GM19452 (cell line): ENCODE measurements around the gene GALNTL6.
"Not testable (repeated sequence)": the region's sequence is repeated elsewhere in the genome, so short reads cannot be mapped to it uniquely, and the experiment has no call there.

Experiments
- ATAC-seq: cut with Tn5 transposase; IDR thresholded peaks from one replicate; pipeline ENCODE4 v1.9.1; 2021; ENCODE audit not compliant: unreplicated experiment

The GALNTL6 gene

GRCh38 chr4:173001571-173001970, 1188.4 kb downstream of the GALNTL6 start:
- ATAC-seq: no peak

- no peak for ATAC-seq
Observed at GRCh38 chr4:173002830-173003561, 1189.8 kb downstream of the GALNTL6 start.

DNA sequence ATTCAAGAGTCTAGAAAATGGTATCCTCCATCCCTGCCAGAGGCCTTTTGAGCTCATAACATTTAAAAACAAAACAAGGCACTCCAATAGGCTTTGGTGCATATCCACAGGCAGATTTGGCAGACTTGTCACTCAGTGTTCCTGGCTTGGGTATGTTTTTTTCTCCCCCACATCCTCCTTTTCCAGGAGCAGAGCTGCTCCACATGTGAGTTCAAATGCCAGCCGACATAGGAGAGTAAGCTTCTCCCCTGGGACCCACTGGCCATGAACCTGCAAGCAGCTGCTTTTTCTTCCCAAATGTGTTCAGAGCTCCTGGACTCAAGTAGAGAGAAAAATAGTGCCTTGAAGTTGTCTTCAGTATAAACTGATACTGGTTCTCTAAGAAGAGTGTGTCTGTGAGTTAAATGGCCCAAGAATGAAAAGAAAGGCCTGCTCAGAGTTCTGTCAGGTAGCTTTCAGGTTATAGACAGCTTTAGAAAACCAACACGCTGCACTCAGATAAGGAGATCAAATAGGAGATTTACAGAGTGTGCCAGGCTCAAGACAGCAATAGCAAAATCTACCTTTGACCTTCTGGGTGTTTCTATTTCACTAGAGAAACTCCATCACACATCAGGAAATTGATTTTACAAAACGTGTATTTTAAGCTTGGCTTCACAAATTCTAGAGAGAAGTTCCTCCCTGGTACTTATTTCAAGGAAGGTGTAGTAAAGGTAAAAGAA, 1192.9 kb downstream of the GALNTL6 start:
- ATAC-seq: no peak

DNA sequence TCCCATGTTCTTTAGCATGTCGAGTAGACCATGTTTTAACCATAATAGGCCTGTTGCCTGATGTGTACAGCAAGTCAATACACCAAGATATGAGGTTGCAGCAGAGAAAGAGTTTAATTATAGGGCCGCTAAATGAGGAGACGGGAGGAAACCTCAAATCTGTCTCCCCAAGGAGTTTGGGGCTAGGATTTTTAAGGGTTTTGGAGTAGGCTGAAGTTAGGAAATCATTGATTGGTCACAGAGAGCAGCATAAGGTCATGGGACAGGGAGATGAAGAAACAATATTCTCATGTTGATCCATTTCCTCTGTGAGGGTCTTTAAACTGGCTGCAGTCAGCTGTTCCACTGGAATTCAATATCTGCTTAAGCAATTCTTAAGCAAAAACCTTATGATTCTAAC, 1195.2 kb downstream of the GALNTL6 start:
- ATAC-seq: no peak

- no peak for ATAC-seq
Observed at GRCh38 chr4:173009129-173009823, 1196.1 kb downstream of the GALNTL6 start.

DNA sequence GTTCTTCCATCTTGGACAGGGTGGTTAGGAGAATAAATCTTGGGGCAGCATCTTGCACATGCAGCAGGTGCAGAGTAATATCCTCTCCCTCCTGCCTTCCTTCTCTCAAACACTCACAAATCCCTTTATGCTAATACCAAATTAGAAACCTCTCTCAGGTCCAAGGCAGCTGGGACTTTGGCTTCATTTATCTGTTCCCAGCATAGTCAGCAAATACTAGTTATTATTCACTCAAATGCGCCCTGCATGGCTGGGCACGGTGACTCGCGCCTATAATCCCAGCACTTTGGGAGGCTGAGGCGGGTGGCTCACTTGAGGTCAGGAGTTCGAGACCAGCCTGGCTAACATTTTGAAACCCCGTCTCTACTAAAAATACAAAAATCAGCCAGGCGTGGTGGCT, 1199.4 kb downstream of the GALNTL6 start:
- ATAC-seq: no peak

DNA sequence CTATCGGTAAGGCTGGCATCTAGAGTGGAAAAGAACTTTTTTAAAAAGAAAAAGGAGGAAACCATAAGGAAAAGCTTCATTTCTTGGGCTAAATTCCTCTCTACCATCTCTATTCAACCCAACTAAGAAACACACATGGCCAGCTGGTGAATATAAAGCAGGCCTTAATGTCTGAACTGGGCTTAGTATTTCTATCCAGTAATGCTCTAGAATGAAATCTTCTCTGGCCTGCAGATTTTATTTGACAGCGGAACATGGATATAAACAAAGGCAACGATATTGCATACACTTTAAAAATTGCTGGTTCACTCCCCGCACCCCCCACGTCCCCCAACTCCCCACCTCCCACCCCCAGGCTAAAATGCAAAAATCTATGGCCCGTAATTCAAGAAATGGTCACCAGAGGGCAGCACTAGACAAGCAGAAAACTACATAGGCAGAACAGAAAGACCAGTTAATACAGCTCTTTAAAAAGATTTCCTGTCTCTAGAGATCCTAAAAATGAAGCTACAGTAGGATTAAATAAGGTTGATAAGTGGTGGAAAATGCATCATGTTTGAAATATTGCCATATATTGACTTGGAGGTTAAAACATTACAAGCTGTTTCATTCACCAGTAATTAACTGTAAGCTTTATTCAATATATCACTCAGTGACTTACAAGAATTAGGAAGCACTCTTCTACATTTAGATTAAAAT, 1200.2 kb downstream of the GALNTL6 start:
- no peak for ATAC-seq

DNA sequence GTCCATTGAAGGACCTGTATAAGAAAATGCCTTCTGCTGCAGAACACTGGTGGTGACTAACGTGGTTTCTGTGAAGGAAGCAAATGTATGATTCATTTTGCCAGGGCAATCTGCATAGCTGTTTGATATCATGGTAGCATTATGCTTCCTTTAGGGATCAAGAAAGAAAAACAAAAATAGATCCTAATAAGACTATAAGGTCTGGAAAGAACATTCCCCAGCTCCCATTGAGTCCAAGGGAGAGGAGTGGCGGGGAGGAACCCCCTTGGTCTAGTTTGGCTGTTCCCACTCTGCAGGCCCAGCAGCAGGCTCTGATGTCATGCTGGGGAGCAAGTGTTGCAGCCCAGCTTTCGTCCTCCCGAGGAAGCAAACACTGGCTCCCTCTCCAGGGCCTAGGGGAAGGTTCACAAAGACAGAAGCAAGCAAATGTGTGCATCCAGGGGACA, 1200.9 kb downstream of the GALNTL6 start:
- ATAC-seq: no peak

DNA sequence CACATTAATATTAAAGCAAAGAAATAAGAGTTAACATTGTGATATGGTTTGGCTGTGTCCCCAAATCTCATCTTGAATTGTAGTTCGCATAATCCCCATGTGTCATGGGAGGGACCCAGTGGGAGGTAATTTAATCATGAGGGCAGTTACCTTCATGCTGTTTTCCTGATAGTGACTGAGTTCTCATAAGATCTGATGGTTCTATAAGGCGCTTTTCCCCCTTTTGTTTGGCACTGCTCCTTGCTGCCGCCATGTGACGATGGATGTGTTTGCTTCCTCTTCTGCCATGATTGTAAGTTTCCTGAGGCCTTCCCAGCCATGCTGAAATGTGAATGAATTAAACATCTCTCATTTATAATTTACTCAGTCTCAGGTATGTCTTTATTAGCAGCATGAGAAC, 1201.6 kb downstream of the GALNTL6 start:
- no peak for ATAC-seq

GRCh38 chr4:173017802-173018201, 1204.6 kb downstream of the GALNTL6 start:
- ATAC-seq: no peak

DNA sequence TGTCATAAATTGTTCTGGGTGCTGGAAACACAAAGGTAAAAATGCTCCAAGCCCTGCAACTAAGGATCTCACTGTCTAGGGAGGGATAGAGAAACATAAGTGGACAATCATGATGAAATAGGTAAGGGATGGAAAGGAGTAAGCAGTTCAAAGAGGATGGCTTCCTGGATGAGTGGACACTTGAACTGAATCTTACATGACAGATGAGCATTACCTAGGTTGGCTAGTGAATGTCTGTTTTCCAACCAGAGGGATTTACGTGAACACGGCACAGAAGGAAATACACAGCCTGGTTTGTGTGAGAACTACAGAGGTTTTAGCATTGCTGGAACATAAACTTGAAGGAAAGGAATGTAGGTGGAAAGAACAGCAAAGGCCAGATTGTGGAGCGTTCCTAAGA, 1205.2 kb downstream of the GALNTL6 start:
- ATAC-seq: no peak

GRCh38 chr4:173019664-173020063, 1206.5 kb downstream of the GALNTL6 start:
- ATAC-seq: no peak

GRCh38 chr4:173021746-173022573, 1208.8 kb downstream of the GALNTL6 start:
- ATAC-seq: not testable (repeated sequence)

- ATAC-seq: no peak
Observed at GRCh38 chr4:173024203-173024602, 1211.0 kb downstream of the GALNTL6 start.

DNA sequence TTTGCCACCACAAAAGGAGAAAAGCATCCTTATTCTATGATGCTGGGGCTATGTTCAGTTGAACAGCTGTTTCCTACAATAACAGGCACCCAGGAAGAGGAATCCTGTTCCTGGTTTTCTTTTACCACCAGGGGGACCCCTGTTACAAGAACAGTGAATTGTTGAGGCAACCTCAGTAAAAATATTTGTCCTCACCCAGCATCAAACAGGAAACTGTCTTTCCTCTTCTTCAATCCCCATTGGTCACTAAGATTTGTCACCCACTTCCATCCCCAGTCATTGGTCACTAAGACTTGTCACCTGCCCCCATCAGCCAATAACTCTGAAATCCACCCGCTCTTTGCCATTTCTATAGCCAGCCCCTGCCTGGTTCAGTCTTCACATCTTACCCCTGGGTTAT, 1211.9 kb downstream of the GALNTL6 start:
- peak; percentile 87 for ATAC-seq

- ATAC-seq: no peak
Observed at GRCh38 chr4:173037242-173037641, 1224.0 kb downstream of the GALNTL6 start.

- no peak for ATAC-seq
Observed at GRCh38 chr4:173038192-173038896, 1225.1 kb downstream of the GALNTL6 start.

DNA sequence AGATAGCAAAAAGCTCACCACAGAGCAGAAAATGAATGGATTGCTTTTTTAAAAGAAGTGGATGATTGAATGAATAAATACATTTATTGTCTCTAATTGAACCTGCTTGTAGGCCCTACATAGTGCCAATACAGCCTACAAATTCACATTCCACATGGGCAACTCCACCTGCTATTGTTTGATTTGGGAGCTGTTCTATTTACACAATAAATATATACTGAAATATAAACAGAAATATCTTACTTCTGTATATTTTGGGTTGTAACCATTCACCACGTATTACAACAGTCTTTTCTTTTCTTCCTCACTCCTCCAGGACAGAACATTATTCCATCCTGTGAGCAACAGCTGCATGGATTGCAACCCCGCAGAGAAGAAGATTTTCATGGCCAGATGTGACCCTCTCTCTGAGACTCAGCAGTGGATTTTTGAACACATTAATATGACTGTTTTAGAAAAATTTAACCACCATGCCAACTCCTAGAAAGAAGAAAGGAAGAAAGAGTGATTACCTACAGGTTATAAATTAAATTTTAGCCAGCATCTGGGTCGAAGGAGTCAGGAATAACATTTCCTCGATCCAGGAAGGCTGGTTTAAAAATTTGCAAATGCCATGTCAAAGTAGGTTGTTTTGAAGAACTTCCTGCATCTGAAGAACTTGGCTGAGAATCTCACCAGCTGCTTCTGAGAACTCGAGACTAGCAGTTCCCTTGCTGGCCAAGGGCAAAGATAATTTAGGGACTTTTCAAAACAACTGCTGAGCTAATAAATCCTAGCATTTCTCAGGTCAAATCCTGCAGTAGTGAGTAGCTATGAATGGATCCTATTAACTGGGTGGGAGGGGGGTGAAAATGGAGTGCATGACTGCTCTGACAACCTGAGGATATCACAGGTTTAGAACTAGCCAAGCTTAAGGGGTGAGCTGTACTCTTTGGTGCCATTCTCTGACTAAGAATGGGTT, 1226.7 kb downstream of the GALNTL6 start:
- ATAC-seq: no peak

- no peak for ATAC-seq
Observed at GRCh38 chr4:173041482-173041881, 1228.3 kb downstream of the GALNTL6 start.
